ENCODE measurements around the gene CA11. TPM values are rescaled to one million over a fixed set of nuclear protein-coding genes. Genes with fewer than 3 reads are reported as not detected.

CA11 gene
- total RNA-seq, 1 experiment from 2014 or later: 2.3 TPM

Other genes with a start within 250 kb of the CA11 start
- 38.9 and 55.4 TPM in 2 replicates for gene GRWD1, start 200.2 kb downstream of the CA11 start, total RNA-seq (2014; rRNA removed; shearing (Covaris generic))
- gene KCNJ14, start 190.6 kb downstream of the CA11 start, total RNA-seq (2014; rRNA removed; shearing (Covaris generic)): 0.36 and 0.55 TPM in 2 replicates
- 28.7 and 38.5 TPM in 2 replicates for gene CYTH2, start 176.8 kb downstream of the CA11 start, total RNA-seq (2014; rRNA removed; shearing (Covaris generic))
- not detected in 2 replicates for gene LMTK3, start 134.4 kb downstream of the CA11 start, total RNA-seq (2014; rRNA removed; shearing (Covaris generic))
- gene SULT2B1, start 94.0 kb downstream of the CA11 start, total RNA-seq (2014; rRNA removed; shearing (Covaris generic)): 0.38 TPM in 1 of 2 replicates, not detected in the other
- gene SPACA4, start 39.4 kb downstream of the CA11 start, total RNA-seq (2014; rRNA removed; shearing (Covaris generic)): not detected in 2 replicates
- gene FAM83E, start 31.1 kb downstream of the CA11 start, total RNA-seq (2014; rRNA removed; shearing (Covaris generic)): 0.07 TPM in 1 of 2 replicates, not detected in the other
- gene RPL18, start 27.0 kb downstream of the CA11 start, total RNA-seq (2014; rRNA removed; shearing (Covaris generic)): 764 and 1,035 TPM in 2 replicates
- gene SPHK2, start 26.7 kb downstream of the CA11 start, total RNA-seq (2014; rRNA removed; shearing (Covaris generic)): 7.6 and 10.5 TPM in 2 replicates
- 2.6 and 15.5 TPM in 2 replicates for gene DBP, start 8.8 kb downstream of the CA11 start, total RNA-seq (2014; rRNA removed; shearing (Covaris generic))
- not detected in 2 replicates for gene NTN5, start 26.8 kb upstream of the CA11 start, total RNA-seq (2014; rRNA removed; shearing (Covaris generic))
- not detected in 2 replicates for gene FUT2, start 49.8 kb upstream of the CA11 start, total RNA-seq (2014; rRNA removed; shearing (Covaris generic))
- gene MAMSTR, start 73.5 kb upstream of the CA11 start, total RNA-seq (2014; rRNA removed; shearing (Covaris generic)): 0.93 and 1.1 TPM in 2 replicates
- gene RASIP1, start 94.4 kb upstream of the CA11 start, total RNA-seq (2014; rRNA removed; shearing (Covaris generic)): 0.07 and 0.12 TPM in 2 replicates
- not detected in 2 replicates for gene IZUMO1, start 100.7 kb upstream of the CA11 start, total RNA-seq (2014; rRNA removed; shearing (Covaris generic))
- gene FUT1, start 106.5 kb upstream of the CA11 start, total RNA-seq (2014; rRNA removed; shearing (Covaris generic)): 0.81 and 0.98 TPM in 2 replicates
- gene FGF21, start 109.3 kb upstream of the CA11 start, total RNA-seq (2014; rRNA removed; shearing (Covaris generic)): not detected in 2 replicates
- gene BCAT2, start 164.8 kb upstream of the CA11 start, total RNA-seq (2014; rRNA removed; shearing (Covaris generic)): 29.5 and 36.8 TPM in 2 replicates
- 9.9 and 14.6 TPM in 2 replicates for gene HSD17B14, start 190.3 kb upstream of the CA11 start, total RNA-seq (2014; rRNA removed; shearing (Covaris generic))
- 1.9 and 6.9 TPM in 2 replicates for gene PLEKHA4, start 222.4 kb upstream of the CA11 start, total RNA-seq (2014; rRNA removed; shearing (Covaris generic))
- 20.8 and 34.8 TPM in 2 replicates for gene PPP1R15A, start 226.2 kb upstream of the CA11 start, total RNA-seq (2014; rRNA removed; shearing (Covaris generic))

All from A172 (cell line).